Uterus (tissue), 4 donors: ENCODE measurements around the gene CCDC77. TPM values are rescaled to one million over a fixed set of nuclear protein-coding genes. Genes with fewer than 3 reads are reported as not detected.

Experiments
- DNase-seq, 2 donors: peaks; one replicate each; pipeline ENCODE4 v3.0.0-alpha.2; 2019 to 2020
- H3K27ac ChIP-seq, 2 donors: fragments of 200-600 bp; sonication (generic); 1 replicate in 1 of 2; 2 replicates in 1 of 2; pipeline ENCODE4 v1.5.1; 2016 to 2018
- H3K27me3 ChIP-seq, 2 donors: fragments of 200-600 bp; sonication (generic); one replicate each; pipeline ENCODE4 v1.5.1; 2018 to 2019; ENCODE audit warnings: control low read depth in 1 of 2
- H3K36me3 ChIP-seq, 2 donors: fragments of 200-600 bp; sonication (generic); one replicate each; pipeline ENCODE4 v1.5.1; 2019; ENCODE audit warnings: control low read depth in 1 of 2
- H3K4me1 ChIP-seq, 2 donors: fragments of 200-600 bp; sonication (generic); one replicate each; pipeline ENCODE4 v1.5.1; 2018 to 2019; ENCODE audit warnings: control low read depth in 1 of 2
- H3K4me3 ChIP-seq, 2 donors: fragments of 200-600 bp; sonication (generic); 1 replicate in 1 of 2; 2 replicates in 1 of 2; pipeline ENCODE4 v1.5.1; 2018 to 2019; ENCODE audit warnings: mild to moderate bottlenecking in 1 of 2
- H3K9me3 ChIP-seq, 2 donors: fragments of 200-600 bp; sonication (generic); one replicate each; pipeline ENCODE4 v1.5.1; 2019; ENCODE audit warnings: control low read depth in 1 of 2
- CTCF ChIP-seq, 4 experiments: fragments of 200-600 bp in 2 of 4; fragments of 450-650 bp in 2 of 4; sonication (generic) in 2 of 4; IDR thresholded peaks; one replicate each; pipeline ENCODE4 v1.5.1; 2016 to 2019; ENCODE audit warnings: antibody characterized with exemption in 4 of 4, mild to moderate bottlenecking in 2 of 4, moderate library complexity in 1 of 4
- POLR2A ChIP-seq, 2 donors: fragments of 450-650 bp; IDR thresholded peaks; one replicate each; pipeline ENCODE4 v1.6.1; 2016; ENCODE audit warnings: antibody characterized with exemption in 2 of 2, mild to moderate bottlenecking in 1 of 2, moderate library complexity in 1 of 2
- intact Hi-C: fragments of 100-400 bp; cut with DNase I; formaldehyde crosslinking; loops from one replicate; pipeline ENCODE4 v1.15.1; 2023; ENCODE audit warnings: low total_unique reads
- total RNA-seq, 4 donors: library from RNA; depleted of rRNA in 3 of 4; stranded (reverse); fragments of >200 nt in 3 of 4; gene quantifications; one replicate each; pipeline versions ENCODE4 v1.1.0 to v1.2.4, GENCODE V29; 2014 to 2023
- donor health status: DM: yes; HTN: yes; CAD: no.

Gene CCDC77
- total RNA-seq, 4 donors from 2014 or later: 2.9 to 17.5 (median 5.8) TPM

DNA sequence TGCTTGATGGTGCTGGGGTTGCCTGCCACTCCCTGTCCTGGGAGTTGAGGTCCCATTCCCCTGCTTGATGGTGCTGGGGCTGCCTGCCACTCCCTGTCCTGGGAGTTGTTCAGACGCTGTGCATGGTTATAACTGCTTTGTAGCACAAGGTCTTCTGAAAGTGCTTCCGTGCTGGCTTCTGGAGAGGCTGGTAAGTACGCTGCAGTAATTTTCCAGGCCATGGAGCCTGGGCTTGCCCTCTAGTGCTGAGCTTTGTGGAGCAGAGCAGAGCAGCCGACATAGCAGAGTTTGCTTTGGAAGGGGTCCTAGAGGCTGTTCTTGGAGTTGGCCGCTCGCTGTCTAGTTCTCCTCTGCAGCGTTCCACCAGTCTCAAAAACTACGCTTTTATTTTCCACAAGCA lies 64.6 kb downstream of the CCDC77 start:
- no peak for DNase-seq
- Histone ChIP-seq H3K9me3 (no peaks in the 10 kb centered on the region), H3K27me3 (no peaks in the 10 kb centered on the region), H3K4me3 (no peak overlapping the region), H3K27ac (no peak overlapping the region), H3K36me3 (no peaks in the 10 kb centered on the region), H3K4me1 (no peaks in the 10 kb centered on the region)
- no peak for TF ChIP-seq POLR2A (IDR thresholded peaks at IDR 0.05)
- TF ChIP-seq CTCF (IDR thresholded peaks at IDR 0.05): no peak
- intact Hi-C loops: no loop called here

GRCh38 chr12:466762-467161 lies 65.3 kb downstream of the CCDC77 start:
- no peak for TF ChIP-seq POLR2A (IDR thresholded peaks at IDR 0.05)
- TF ChIP-seq CTCF (IDR thresholded peaks at IDR 0.05): no peak
- no peaks in the 10 kb centered on the region for H3K27me3 ChIP-seq
- no peak overlapping the region for H3K4me3 ChIP-seq
- no peaks in the 10 kb centered on the region for H3K4me1 ChIP-seq
- DNase-seq: no peak
- H3K9me3 ChIP-seq: no peaks in the 10 kb centered on the region
- no peaks in the 10 kb centered on the region for H3K36me3 ChIP-seq
- intact Hi-C loops: no loop called here
- no peak overlapping the region for H3K27ac ChIP-seq

DNA sequence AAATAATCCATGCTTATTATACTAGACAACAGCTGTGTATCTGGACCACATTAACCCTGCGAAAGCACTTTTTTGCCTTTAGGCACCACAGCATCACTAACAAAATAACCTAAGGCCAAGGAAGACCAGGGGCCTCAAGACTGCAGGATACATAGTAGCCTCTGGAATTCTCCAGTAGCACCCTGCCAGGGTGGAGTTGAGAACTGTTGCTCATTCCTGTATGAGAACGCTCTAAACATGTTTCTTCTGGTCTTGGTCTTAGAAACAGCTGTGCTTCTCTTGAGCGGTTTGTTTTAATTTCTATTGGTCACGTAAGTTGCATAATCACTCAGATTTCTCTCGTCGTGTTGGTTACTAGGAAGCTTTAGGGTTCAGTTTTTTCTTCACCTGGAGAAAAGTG lies 66.1 kb downstream of the CCDC77 start:
- intact Hi-C loops: no loop called here
- no peaks in the 10 kb centered on the region for H3K4me1 ChIP-seq
- H3K27ac ChIP-seq: no peak overlapping the region
- no peaks in the 10 kb centered on the region for H3K36me3 ChIP-seq
- no peak overlapping the region for H3K4me3 ChIP-seq
- no peak for DNase-seq
- H3K9me3 ChIP-seq: no peaks in the 10 kb centered on the region
- no peaks in the 10 kb centered on the region for H3K27me3 ChIP-seq
- TF ChIP-seq CTCF (IDR thresholded peaks at IDR 0.05) (no peak), POLR2A (IDR thresholded peaks at IDR 0.05) (no peak)

GRCh38 chr12:468671-469389 lies 67.4 kb downstream of the CCDC77 start:
- Histone ChIP-seq H3K4me3 (no peak overlapping the region), H3K4me1 (no peaks in the 10 kb centered on the region), H3K27ac (no peak overlapping the region), H3K27me3 (no peaks in the 10 kb centered on the region), H3K9me3 (no peaks in the 10 kb centered on the region), H3K36me3 (no peaks in the 10 kb centered on the region)
- TF ChIP-seq CTCF (IDR thresholded peaks at IDR 0.05) (no peak), POLR2A (IDR thresholded peaks at IDR 0.05) (no peak)
- DNase-seq: no peak
- intact Hi-C loops: no loop called here

- H3K27me3 ChIP-seq: no peaks in the 10 kb centered on the region
- intact Hi-C loops: no loop called here
Observed at GRCh38 chr12:470133-470532, 68.7 kb downstream of the CCDC77 start.

More at GRCh38 chr12:470133-470532, 68.7 kb downstream of the CCDC77 start:
- no peak for TF ChIP-seq CTCF (IDR thresholded peaks at IDR 0.05)
- no peak for TF ChIP-seq POLR2A (IDR thresholded peaks at IDR 0.05)
- Histone ChIP-seq H3K9me3 (no peaks in the 10 kb centered on the region), H3K27ac (no peak overlapping the region), H3K4me3 (no peak overlapping the region), H3K36me3 (no peaks in the 10 kb centered on the region), H3K4me1 (no peaks in the 10 kb centered on the region)
- no peak for DNase-seq
